ENCODE results near the gene SH2D5. TPM values are rescaled to one million over a fixed set of nuclear protein-coding genes. Genes with fewer than 3 reads are reported as not detected.

Gene SH2D5
- total RNA-seq, 1 experiment from 2014 or later, result 7.1 TPM

DNA sequence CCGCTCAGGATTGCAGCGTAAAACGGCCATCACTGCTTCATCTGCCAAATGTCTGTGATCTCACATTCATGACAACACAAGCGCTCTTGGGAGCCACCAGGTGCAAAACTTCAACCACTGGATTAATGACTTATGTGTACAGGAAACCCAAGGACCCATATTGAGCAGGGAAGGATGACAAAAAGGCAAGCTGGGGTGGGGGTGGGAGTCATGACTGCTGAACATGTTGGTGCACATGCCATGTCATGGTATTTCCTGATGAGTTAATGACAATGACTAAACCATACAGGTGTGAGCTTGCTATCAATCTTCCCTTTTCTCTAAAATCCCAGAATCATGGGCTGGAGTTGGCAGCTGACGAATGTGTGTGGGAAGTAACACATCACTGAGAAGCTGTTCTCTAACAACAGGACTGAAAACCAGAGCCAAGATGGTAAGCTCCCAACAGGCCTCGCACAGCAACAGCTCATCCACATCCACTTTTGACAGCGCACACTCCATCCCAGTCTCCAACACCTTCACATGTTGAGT is 3.1 kb upstream of the SH2D5 start:
- Histone ChIP-seq H3K27ac (ENCODE audit: low read length) (no peak overlapping the region), H3K4me3 (ENCODE audit: low read length) (no peak overlapping the region), H3K4me1 (ENCODE audit: insufficient read depth, low read length) (peaks cover 47% of the 10 kb centered on the region), H3K9me3 (ENCODE audit: low read length) (no peaks in the 10 kb centered on the region), H3K9me2 (replicated peaks; ENCODE audit: low read length) (no peaks in the 10 kb centered on the region), H3K79me2 (ENCODE audit: low read length) (no peaks in the 10 kb centered on the region), H4K20me1 (ENCODE audit: low read length) (no peaks in the 10 kb centered on the region), H2AFZ (ENCODE audit: low read length) (no peak overlapping the region), H3K9ac (ENCODE audit: low read length) (no peak overlapping the region), H3K27me3 (ENCODE audit: low read length) (no peaks in the 10 kb centered on the region), H3K4me2 (ENCODE audit: low read length) (no peak overlapping the region), H3F3A (ENCODE audit: low read length, unreplicated experiment) (peaks cover 4% of the 10 kb centered on the region), H3K36me3 (ENCODE audit: low read depth, low read length) (peaks cover 18% of the 10 kb centered on the region)
- CTCF ChIA-PET, result no interaction called here
- TF ChIP-seq EZH2 (IDR thresholded peaks at IDR 0.05; ENCODE audit: low read length, unreplicated experiment) (no peak), EZH2phosphoT487 (IDR thresholded peaks at IDR 0.05; ENCODE audit: borderline replicate concordance, low read length) (no peak)
- TF ChIP-seq, protein P1, sequence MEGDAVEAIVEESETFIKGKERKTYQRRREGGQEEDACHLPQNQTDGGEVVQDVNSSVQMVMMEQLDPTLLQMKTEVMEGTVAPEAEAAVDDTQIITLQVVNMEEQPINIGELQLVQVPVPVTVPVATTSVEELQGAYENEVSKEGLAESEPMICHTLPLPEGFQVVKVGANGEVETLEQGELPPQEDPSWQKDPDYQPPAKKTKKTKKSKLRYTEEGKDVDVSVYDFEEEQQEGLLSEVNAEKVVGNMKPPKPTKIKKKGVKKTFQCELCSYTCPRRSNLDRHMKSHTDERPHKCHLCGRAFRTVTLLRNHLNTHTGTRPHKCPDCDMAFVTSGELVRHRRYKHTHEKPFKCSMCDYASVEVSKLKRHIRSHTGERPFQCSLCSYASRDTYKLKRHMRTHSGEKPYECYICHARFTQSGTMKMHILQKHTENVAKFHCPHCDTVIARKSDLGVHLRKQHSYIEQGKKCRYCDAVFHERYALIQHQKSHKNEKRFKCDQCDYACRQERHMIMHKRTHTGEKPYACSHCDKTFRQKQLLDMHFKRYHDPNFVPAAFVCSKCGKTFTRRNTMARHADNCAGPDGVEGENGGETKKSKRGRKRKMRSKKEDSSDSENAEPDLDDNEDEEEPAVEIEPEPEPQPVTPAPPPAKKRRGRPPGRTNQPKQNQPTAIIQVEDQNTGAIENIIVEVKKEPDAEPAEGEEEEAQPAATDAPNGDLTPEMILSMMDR (conservative IDR thresholded peaks at IDR 0.05; ENCODE audit: low read depth, low read length), result no peak
- DNase-seq (no peak), ATAC-seq (no peak)
- POLR2A ChIA-PET (ENCODE audit: unreplicated experiment), result no interaction called here
- intact Hi-C loops (cut with micrococcal nuclease), result no loop called here
- no TSS peak for BruUV-seq (replicated peaks)

DNA sequence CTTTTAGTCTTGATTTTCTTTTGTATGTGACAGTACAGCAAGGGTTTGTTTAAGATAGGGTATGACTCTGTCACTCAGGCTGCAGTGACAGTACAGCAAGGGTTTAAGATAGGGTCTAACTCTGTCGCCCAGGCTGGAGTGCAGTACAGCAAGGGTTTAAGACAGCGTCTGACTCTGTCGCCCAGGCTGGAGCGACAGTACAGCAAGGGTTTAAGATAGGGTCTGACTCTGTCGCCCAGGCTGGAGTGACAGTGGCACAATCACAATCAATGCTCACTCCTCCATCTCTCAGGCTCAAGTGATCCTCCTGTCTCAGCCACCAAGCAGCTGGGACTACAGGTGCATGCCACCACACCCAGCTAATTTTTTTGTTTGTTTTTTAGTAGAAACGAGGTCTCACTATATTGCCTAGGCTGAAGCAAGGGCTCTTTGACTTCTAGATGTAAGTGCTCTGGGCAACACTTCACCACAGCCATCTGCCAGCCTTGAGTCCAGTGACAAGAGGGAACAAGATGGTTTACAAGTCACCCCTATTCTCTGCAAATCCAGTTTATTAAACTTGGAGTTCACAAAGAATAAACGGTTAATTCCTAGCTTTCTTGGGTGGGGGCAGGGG is 965 bp upstream of the SH2D5 start:
- ATAC-seq, result no peak; the same call in 1 of the 2 replicates
- H4K20me1 ChIP-seq (ENCODE audit: low read length), result no peaks in the 10 kb centered on the region
- no peaks in the 10 kb centered on the region for H3K9me3 ChIP-seq (ENCODE audit: low read length)
- peak overlapping the region; percentile 99 for H3K4me2 ChIP-seq (ENCODE audit: low read length)
- H3F3A ChIP-seq (ENCODE audit: low read length, unreplicated experiment), result peaks cover 4% of the 10 kb centered on the region
- no peaks in the 10 kb centered on the region for H3K79me2 ChIP-seq (ENCODE audit: low read length)
- H3K4me1 ChIP-seq (ENCODE audit: insufficient read depth, low read length), result peaks cover 26% of the 10 kb centered on the region
- TF ChIP-seq, protein P1 (conservative IDR thresholded peaks at IDR 0.05; ENCODE audit: low read depth, low read length), result no peak
- TF ChIP-seq EZH2phosphoT487 (IDR thresholded peaks at IDR 0.05; ENCODE audit: borderline replicate concordance, low read length) (no peak), EZH2 (IDR thresholded peaks at IDR 0.05; ENCODE audit: low read length, unreplicated experiment) (no peak)
- peak overlapping the region; percentile 44; the same call in 1 of the 2 replicates for H3K4me3 ChIP-seq (ENCODE audit: low read length)
- BruUV-seq (replicated peaks), result no TSS peak
- CTCF ChIA-PET, result interaction anchor here (1.1 kb wide), 1 partner anchor 37 kb away, joined by 10 read pairs; no protein-coding TSS in a partner anchor
- H3K9ac ChIP-seq (ENCODE audit: low read length), result peak overlapping the region; percentile 71
- H2AFZ ChIP-seq (ENCODE audit: low read length), result no peak overlapping the region
- peaks cover 14% of the 10 kb centered on the region for H3K36me3 ChIP-seq (ENCODE audit: low read depth, low read length)
- intact Hi-C loops (cut with micrococcal nuclease), result loop anchor here (2.0 kb wide), 2 partner anchors 37 to 53 kb away; partner anchors contain the start of gene HP1BP3
- POLR2A ChIA-PET (ENCODE audit: unreplicated experiment), result interaction anchor here (0.5 kb wide), 1 partner anchor 48 kb away, joined by 4 read pairs; no protein-coding TSS in a partner anchor
- H3K27ac ChIP-seq (ENCODE audit: low read length), result peak overlapping the region; percentile 97
- peak; percentile 10 for DNase-seq
- H3K27me3 ChIP-seq (ENCODE audit: low read length), result no peaks in the 10 kb centered on the region
- H3K9me2 ChIP-seq (replicated peaks; ENCODE audit: low read length), result no peaks in the 10 kb centered on the region
